Right lobe of liver (tissue), 6 donors: Measurements from ENCODE around the gene SPRED1. TPM values are rescaled to one million over a fixed set of nuclear protein-coding genes. Genes with fewer than 3 reads are reported as not detected.

Experiments used
- ATAC-seq, 4 donors: fragments of 200-7000 bp; cut with Tn5 transposase; one replicate each; pipeline ENCODE4 v1.9.1; 2020; ENCODE audit warnings: mild to moderate bottlenecking in 4 of 4, moderate library complexity in 4 of 4
- DNase-seq, 3 donors: peaks; one replicate each; pipeline ENCODE4 v3.0.0-alpha.2; 2020
- H3K27ac ChIP-seq, 3 donors: fragments of 200-600 bp; one replicate each; pipeline ENCODE4 v1.8.0; 2022
- H3K27me3 ChIP-seq, 2 donors: fragments of 200-600 bp; one replicate each; pipeline ENCODE4 v1.8.0; 2022
- H3K36me3 ChIP-seq, 4 donors: fragments of 200-600 bp; sonication (generic) in 1 of 4; one replicate each; pipeline versions ENCODE4 v1.5.1 to v1.8.0; 2017 to 2022; ENCODE audit warnings: control low read depth in 1 of 4
- H3K4me1 ChIP-seq, 4 donors: fragments of 200-600 bp; sonication (generic) in 1 of 4; one replicate each; pipeline versions ENCODE4 v1.5.1 to v1.8.0; 2017 to 2022; ENCODE audit warnings: control low read depth in 1 of 4
- H3K4me3 ChIP-seq, 3 donors: fragments of 200-600 bp; one replicate each; pipeline ENCODE4 v1.8.0; 2022
- H3K9me3 ChIP-seq, 4 donors: fragments of 200-600 bp; sonication (generic) in 1 of 4; one replicate each; pipeline versions ENCODE4 v1.5.1 to v1.8.0; 2017 to 2022; ENCODE audit warnings: control low read depth in 1 of 4
- CTCF ChIP-seq, 4 donors: fragments of 200-600 bp in 3 of 4; fragments of 450-650 bp in 1 of 4; IDR thresholded peaks; one replicate each; pipeline versions ENCODE4 v1.5.1 to v1.8.0; 2016 to 2022; ENCODE audit warnings: antibody characterized with exemption in 4 of 4, mild to moderate bottlenecking in 2 of 4
- POLR2A ChIP-seq: fragments of 450-650 bp; IDR thresholded peaks from one replicate; pipeline ENCODE4 v1.6.1; 2017; ENCODE audit warnings: antibody characterized with exemption, mild to moderate bottlenecking
- WGBS: methylation state at CpG from one replicate; pipeline ENCODE4 v1.1.6; 2018; ENCODE audit warnings: low coverage, low lambda C conversion rate; ENCODE audit not compliant: insufficient coverage; ENCODE audit errors: missing lambda C conversion rate; 5-methylcytosine and 5-hydroxymethylcytosine counted together
- intact Hi-C, 2 donors: fragments of 100-400 bp; cut with DNase I; formaldehyde crosslinking; loops; one replicate each; pipeline versions ENCODE4 v1.11.2 to v1.14.1; 2022
- total RNA-seq, 6 experiments: library from RNA; depleted of rRNA in 2 of 6; stranded (reverse); fragments of >200 nt in 2 of 6; fragmentation: NEBNext Ultra II Directional in 3 of 6; extraction: Animal tissue kit (Norgen Biotek cat#: 25700) in 3 of 6; gene quantifications; one replicate each; pipeline versions ENCODE4 v1.1.0 to v1.2.4, GENCODE V29; 2016 to 2023
- donor health status: DM: no; HTN: yes; CAD: no.
- donor health status: DM: no; HTN: no; CAD: no.
- donor health status: DM: no; HTN: no; CAD: no.
- donor health status: DM: no; HTN: yes; CAD: no.
- donor health status: DM: no; HTN: yes; CAD: no.

The SPRED1 gene
- total RNA-seq, 6 experiments from 2014 or later: 4.5 to 9.6 (median 5.3) TPM

GRCh38 chr15:38401701-38402100, 149.1 kb downstream of the SPRED1 start:
- ATAC-seq: no peak
- intact Hi-C loops: no loop called here
- Histone ChIP-seq H3K27ac (no peak overlapping the region), H3K27me3 (no peaks in the 10 kb centered on the region), H3K36me3 (no peaks in the 10 kb centered on the region), H3K9me3 (no peaks in the 10 kb centered on the region), H3K4me3 (no peak overlapping the region), H3K4me1 (peaks cover 0 to 4% (median 0%) of the 10 kb centered on the region in 4 donors)
- no peak for TF ChIP-seq POLR2A
- no peak for TF ChIP-seq CTCF (IDR thresholded peaks at IDR 0.05)
- 68% methylated on average over 5 of the region's 5 CpGs for WGBS
- no peak for DNase-seq

GRCh38 chr15:38406436-38406835, 153.8 kb downstream of the SPRED1 start:
- intact Hi-C loops: no loop called here
- DNase-seq (no peak), ATAC-seq (no peak)
- H3K4me1 ChIP-seq: no peaks in the 10 kb centered on the region
- H3K9me3 ChIP-seq: no peaks in the 10 kb centered on the region
- TF ChIP-seq CTCF (IDR thresholded peaks at IDR 0.05) (no peak), POLR2A (no peak)
- no peak overlapping the region for H3K27ac ChIP-seq
- H3K27me3 ChIP-seq: no peaks in the 10 kb centered on the region
- WGBS: 57% methylated on average over 7 of the region's 7 CpGs
- no peak overlapping the region for H3K4me3 ChIP-seq
- no peaks in the 10 kb centered on the region for H3K36me3 ChIP-seq

Other genes starting within 250 kb of the SPRED1 start
- 1 to 10 TPM; 2.6 to 7.6 (median 5.5) TPM for gene FAM98B, start 201.3 kb downstream of the SPRED1 start, total RNA-seq